ENCODE results near the gene TMEM272.

The TMEM272 gene

GRCh38 chr13:51844862-51845573, at the start of gene TMEM272:
Gene TMEM272 (minus strand): TSS chr13:51845177. CDS start chr13:51838530, 6,647 bp downstream.
- H3K4me3 ChIP-seq (replicated peaks; ENCODE audit: low read depth, low read length), result no peak within 1 kb of the TSS
- peak; percentile 94 for TF ChIP-seq CTCF (IDR thresholded peaks at IDR 0.05; ENCODE audit: low read depth, low read length, missing control alignments)
- DNase-seq (ENCODE audit: extremely low read depth, low read depth), result no peak

- DNase-seq (ENCODE audit: extremely low read depth, low read depth), result no peak
- H3K4me3 ChIP-seq (replicated peaks; ENCODE audit: low read depth, low read length), result no peak overlapping the region
- TF ChIP-seq CTCF (IDR thresholded peaks at IDR 0.05; ENCODE audit: low read depth, low read length, missing control alignments), result no peak
Observed at GRCh38 chr13:51894239-51894638, 49.3 kb upstream of the TMEM272 start.

- no peak for TF ChIP-seq CTCF (IDR thresholded peaks at IDR 0.05; ENCODE audit: low read depth, low read length, missing control alignments)
- DNase-seq (ENCODE audit: extremely low read depth, low read depth), result no peak
- no peak overlapping the region for H3K4me3 ChIP-seq (replicated peaks; ENCODE audit: low read depth, low read length)
Observed at GRCh38 chr13:51892657-51893056, 47.7 kb upstream of the TMEM272 start.

- no peak for DNase-seq (ENCODE audit: extremely low read depth, low read depth)
- H3K4me3 ChIP-seq (replicated peaks; ENCODE audit: low read depth, low read length), result no peak overlapping the region
- no peak for TF ChIP-seq CTCF (IDR thresholded peaks at IDR 0.05; ENCODE audit: low read depth, low read length, missing control alignments)
Observed at GRCh38 chr13:51887468-51887867, 42.5 kb upstream of the TMEM272 start.

GRCh38 chr13:51885651-51886050, 40.7 kb upstream of the TMEM272 start:
- no peak for TF ChIP-seq CTCF (IDR thresholded peaks at IDR 0.05; ENCODE audit: low read depth, low read length, missing control alignments)
- no peak for DNase-seq (ENCODE audit: extremely low read depth, low read depth)
- no peak overlapping the region for H3K4me3 ChIP-seq (replicated peaks; ENCODE audit: low read depth, low read length)

- TF ChIP-seq CTCF (IDR thresholded peaks at IDR 0.05; ENCODE audit: low read depth, low read length, missing control alignments), result no peak
- no peak for DNase-seq (ENCODE audit: extremely low read depth, low read depth)
- no peak overlapping the region for H3K4me3 ChIP-seq (replicated peaks; ENCODE audit: low read depth, low read length)
Observed at GRCh38 chr13:51883226-51883600, 38.2 kb upstream of the TMEM272 start.
